Kidney epithelial cell (primary cell): ENCODE measurements around the gene RIC3. TPM values are rescaled to one million over a fixed set of nuclear protein-coding genes. Genes with fewer than 3 reads are reported as not detected.

Experiments
- DNase-seq: peaks from one replicate; pipeline ENCODE4 v3.0.0-alpha.2; 2010; ENCODE audit warnings: low read depth
- H3K27me3 ChIP-seq: 2 replicates; pipeline ENCODE4 v1.6.0; 2011; ENCODE audit warnings: low read length; ENCODE audit not compliant: control insufficient read depth, insufficient read depth
- H3K36me3 ChIP-seq: 2 replicates; pipeline ENCODE4 v1.5.1; 2011; ENCODE audit warnings: low read length; ENCODE audit not compliant: control insufficient read depth, insufficient read depth
- H3K4me3 ChIP-seq: 2 replicates; pipeline ENCODE4 v1.5.1; 2011; ENCODE audit warnings: low read depth, mild to moderate bottlenecking, control low read depth, low read length
- CTCF ChIP-seq: IDR thresholded peaks from 2 replicates; pipeline ENCODE4 v1.5.1; 2011; ENCODE audit warnings: mild to moderate bottlenecking, moderate library complexity, low read length, control low read depth, inconsistent platforms; ENCODE audit not compliant: insufficient read depth, poor library complexity, severe bottlenecking
- total RNA-seq: library from RNA; depleted of rRNA; stranded (reverse); fragments of >200 nt; gene quantifications from 2 replicates; pipeline ENCODE4 v1.2.3, GENCODE V29; 2015

RIC3 gene
- total RNA-seq, 1 donor from 2014 or later: 19.5 TPM

GRCh38 chr11:8110396-8110795 lies 58.4 kb downstream of the RIC3 start:
- Histone ChIP-seq H3K27me3 (no peaks in the 10 kb centered on the region), H3K36me3 (no peaks in the 10 kb centered on the region), H3K4me3 (no peak overlapping the region)
- no peak for DNase-seq
- TF ChIP-seq CTCF: no peak

GRCh38 chr11:8109675-8110074 lies 59.1 kb downstream of the RIC3 start:
- Histone ChIP-seq H3K4me3 (no peak overlapping the region), H3K36me3 (no peaks in the 10 kb centered on the region), H3K27me3 (no peaks in the 10 kb centered on the region)
- TF ChIP-seq CTCF: no peak
- no peak for DNase-seq

- no peak for TF ChIP-seq CTCF
- Histone ChIP-seq H3K27me3 (no peaks in the 10 kb centered on the region), H3K36me3 (no peaks in the 10 kb centered on the region), H3K4me3 (no peak overlapping the region)
- DNase-seq: no peak
Measured at GRCh38 chr11:8108421-8108820, 60.4 kb downstream of the RIC3 start.

- no peak overlapping the region for H3K4me3 ChIP-seq
- no peak for DNase-seq
- H3K36me3 ChIP-seq: no peaks in the 10 kb centered on the region
- TF ChIP-seq CTCF: no peak
- H3K27me3 ChIP-seq: no peaks in the 10 kb centered on the region
Measured at GRCh38 chr11:8107642-8108041, 61.2 kb downstream of the RIC3 start.

GRCh38 chr11:8106679-8107078 lies 62.1 kb downstream of the RIC3 start:
- no peak for DNase-seq
- no peak for TF ChIP-seq CTCF
- H3K27me3 ChIP-seq: no peaks in the 10 kb centered on the region

GRCh38 chr11:8105666-8106065 lies 63.2 kb downstream of the RIC3 start:
- Histone ChIP-seq H3K36me3 (no peaks in the 10 kb centered on the region), H3K4me3 (no peak overlapping the region), H3K27me3 (no peaks in the 10 kb centered on the region)
- DNase-seq: no peak
- no peak for TF ChIP-seq CTCF

More at GRCh38 chr11:8106679-8107078, 62.1 kb downstream of the RIC3 start:
- Histone ChIP-seq H3K36me3 (no peaks in the 10 kb centered on the region), H3K4me3 (no peak overlapping the region)
